GM18508 (cell line): Measurements from ENCODE around the gene EHBP1L1.

Experiments
- ATAC-seq: cut with Tn5 transposase; IDR thresholded peaks from one replicate; pipeline ENCODE4 v1.9.1; 2021; ENCODE audit warnings: moderate number of reproducible peaks; ENCODE audit not compliant: insufficient read depth, unreplicated experiment

Gene EHBP1L1

DNA sequence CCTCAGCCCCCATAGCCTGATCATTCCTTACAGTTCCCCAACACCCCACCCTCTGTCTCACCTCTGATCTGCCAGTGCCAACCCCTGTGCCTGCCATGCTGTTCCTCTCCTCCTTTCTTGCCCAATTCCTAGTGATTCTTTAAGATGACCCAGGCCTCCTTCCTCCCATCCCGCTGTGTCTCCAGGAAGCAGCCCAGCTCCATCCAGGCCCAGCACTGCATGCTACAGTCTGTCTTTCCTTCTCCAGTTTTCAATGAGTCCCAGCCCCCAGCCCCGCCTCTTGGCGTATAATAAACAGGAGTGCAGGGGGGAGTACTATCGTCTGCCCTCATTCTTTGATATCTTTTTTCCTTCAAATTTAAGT is 30.0 kb upstream of the EHBP1L1 start:
- ATAC-seq: no peak

DNA sequence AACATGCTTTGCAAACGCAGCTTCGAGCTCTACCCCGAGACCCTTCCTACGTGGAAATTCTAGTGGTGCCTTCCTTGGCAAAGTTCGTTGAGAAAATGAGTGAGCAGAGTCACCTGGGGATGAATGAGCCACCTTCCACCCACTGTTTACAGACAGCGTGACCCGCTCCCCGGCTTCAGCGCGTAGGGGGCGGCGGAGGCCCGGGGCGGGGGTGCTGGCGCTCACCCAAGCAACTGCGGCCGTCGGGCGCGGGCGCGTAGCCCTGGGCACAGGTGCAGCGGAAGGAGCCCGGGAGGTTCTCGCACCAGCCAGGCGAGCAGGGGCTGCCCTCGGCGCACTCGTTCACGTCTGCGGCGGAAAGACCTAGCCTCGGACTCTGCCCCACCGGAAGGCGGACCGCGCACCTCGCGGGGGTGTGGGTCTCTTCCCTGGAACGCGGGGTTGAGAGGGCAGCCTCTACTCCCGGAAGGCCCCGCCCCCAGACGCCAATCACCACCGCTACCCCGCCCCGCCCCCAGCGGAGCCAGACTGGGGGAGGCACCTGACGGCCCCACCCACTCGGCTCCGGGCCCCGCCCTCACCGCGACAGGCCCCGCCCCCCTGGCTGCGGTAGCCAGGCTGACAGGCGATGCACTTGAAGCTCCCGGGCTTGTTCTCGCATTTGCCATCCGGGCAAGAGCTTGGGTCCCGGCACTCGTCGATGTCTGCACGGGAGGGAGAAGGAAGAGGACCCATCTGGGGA is 29.5 kb upstream of the EHBP1L1 start:
- ATAC-seq: no peak

GRCh38 chr11:65547446-65548125 is 28.3 kb upstream of the EHBP1L1 start:
- ATAC-seq: no peak

DNA sequence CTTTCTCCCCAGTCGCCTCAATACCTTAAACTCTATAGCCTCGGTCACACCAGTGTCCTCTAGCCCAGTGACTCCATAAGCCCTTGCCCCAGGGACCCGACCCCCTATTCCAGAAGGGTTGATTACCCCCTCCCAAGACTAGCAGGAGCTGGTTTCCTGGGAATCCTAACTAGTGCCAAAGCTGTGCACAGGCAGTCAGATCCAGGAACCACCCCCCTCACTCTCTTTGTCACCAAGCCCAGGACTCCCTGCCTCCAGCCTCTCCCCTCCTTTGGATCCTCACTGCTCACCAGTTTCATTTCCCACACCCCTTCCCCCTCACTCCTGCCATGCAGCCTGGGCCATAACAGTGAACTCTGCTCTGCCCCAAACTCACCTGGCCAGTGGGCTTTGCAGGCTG is 27.5 kb upstream of the EHBP1L1 start:
- ATAC-seq: no peak

- no peak for ATAC-seq
These were observed 26.8 kb upstream of the EHBP1L1 start for GRCh38 chr11:65549096-65549495.

- no peak for ATAC-seq
These were observed 24.1 kb upstream of the EHBP1L1 start for GRCh38 chr11:65551572-65552387.

- ATAC-seq: no peak
These were observed 23.4 kb upstream of the EHBP1L1 start for GRCh38 chr11:65552388-65552951.

- no peak for ATAC-seq
These were observed 22.4 kb upstream of the EHBP1L1 start for GRCh38 chr11:65553301-65554001.

- ATAC-seq: no peak
These were observed 21.6 kb upstream of the EHBP1L1 start for GRCh38 chr11:65554057-65554818.

DNA sequence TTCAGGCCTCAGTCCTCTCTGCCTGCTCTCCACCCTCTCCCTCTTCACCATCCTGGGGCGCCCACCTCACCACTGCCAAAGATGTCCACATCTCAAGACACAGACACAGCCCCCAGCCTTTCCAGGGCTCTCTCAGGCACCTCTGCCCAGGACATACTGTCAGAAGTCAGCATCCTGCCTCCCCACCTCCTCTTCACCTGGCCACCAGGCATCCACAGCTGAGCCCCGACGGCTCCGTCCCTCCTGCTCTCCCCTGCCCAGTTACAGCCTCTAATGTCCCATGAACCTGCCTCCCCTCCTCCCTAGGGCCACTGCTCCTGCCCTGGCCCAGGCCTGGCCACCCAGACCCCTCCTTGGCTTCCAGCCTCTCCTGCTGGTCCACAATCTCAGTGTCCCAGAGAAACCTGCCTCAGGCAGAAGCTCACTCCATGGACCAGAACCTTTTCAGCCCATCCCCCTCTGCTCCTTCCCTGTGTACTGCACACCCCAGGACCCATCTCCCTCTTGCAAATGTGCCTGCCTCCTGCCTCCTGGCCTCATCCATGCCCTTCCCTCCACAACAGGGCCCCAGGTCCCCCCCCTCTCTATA is 20.9 kb upstream of the EHBP1L1 start:
- no peak for ATAC-seq

DNA sequence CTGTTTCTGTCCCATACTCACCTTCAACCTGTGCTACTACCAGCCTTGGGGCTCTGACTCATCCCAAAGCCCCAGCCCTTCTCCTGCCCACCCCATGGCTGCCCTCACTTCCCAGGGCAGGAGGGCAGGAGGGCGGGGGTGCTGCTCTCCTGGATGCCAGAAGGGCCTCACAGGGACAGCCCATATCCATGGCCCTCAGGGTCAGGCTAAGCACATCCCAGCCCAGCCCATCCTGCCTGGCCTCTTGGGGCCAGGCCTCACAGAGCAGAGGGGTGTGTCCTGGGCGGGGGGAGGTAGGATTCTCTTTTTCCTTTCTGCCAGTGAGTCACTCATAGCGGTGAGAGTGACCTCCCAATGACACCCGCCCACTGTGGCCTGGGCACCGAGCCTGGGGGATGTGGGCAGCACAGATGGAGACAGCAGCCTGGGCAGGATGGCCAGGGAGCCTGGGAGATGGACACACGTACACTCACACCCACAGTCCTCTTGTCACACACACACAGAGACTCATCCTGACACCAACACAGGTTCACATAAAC is 20.1 kb upstream of the EHBP1L1 start:
- no peak for ATAC-seq

GRCh38 chr11:65556470-65557279 is 19.2 kb upstream of the EHBP1L1 start:
- no peak for ATAC-seq

GRCh38 chr11:65557280-65558001 is 18.4 kb upstream of the EHBP1L1 start:
- ATAC-seq: no peak

DNA sequence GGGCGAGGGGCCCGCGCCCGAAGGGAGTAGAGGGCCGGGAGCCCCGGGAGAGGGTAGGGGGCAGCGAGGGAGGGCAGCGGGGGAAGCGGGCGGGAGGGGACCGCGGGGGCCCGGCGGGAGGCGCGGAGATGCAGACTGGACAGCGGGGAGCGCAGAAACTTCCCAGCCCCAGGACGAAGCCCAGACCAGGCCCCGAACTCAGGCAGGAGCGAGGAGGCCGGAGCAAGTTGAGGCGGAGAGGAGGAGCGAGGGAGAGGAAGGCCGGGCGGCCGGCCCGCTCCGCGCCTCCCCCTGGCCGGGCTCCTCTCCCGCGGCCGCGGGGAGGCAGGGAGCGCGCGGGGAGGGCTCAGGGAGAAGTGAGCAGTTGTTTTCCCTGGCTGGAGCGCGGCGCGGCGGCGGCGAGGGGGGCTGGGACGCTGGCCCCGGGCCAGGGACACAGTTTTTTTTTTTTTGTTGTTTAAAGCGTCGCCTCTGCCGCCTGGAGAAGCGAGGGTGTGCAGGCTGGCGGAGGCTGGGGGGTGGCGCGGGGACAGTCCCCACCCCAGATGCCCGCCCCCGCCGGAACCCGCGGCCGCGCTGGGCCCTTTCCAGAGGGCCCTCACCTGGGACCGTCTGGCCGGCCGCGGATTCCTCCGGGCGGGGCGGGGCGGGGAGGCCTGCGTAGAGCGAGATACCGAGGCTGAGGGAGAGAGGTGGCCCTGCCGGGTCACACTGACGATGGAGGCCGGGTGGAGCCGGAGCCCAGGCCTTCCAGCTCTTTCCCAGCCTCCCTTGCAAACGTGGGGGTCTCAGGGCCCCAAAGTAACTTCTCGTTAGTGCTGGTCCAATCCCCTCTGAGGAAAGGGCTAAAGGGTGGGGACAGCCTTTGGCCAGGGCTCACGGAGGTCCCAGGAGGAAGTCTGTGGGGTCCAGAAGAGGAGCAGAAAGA is 17.6 kb upstream of the EHBP1L1 start, which contains the start of gene LTBP3:
Gene LTBP3 (minus strand): TSS at position 358 of the 928 bp plus-strand sequence. CDS start 400 bp downstream, outside the sequence.
- no peak for ATAC-seq

DNA sequence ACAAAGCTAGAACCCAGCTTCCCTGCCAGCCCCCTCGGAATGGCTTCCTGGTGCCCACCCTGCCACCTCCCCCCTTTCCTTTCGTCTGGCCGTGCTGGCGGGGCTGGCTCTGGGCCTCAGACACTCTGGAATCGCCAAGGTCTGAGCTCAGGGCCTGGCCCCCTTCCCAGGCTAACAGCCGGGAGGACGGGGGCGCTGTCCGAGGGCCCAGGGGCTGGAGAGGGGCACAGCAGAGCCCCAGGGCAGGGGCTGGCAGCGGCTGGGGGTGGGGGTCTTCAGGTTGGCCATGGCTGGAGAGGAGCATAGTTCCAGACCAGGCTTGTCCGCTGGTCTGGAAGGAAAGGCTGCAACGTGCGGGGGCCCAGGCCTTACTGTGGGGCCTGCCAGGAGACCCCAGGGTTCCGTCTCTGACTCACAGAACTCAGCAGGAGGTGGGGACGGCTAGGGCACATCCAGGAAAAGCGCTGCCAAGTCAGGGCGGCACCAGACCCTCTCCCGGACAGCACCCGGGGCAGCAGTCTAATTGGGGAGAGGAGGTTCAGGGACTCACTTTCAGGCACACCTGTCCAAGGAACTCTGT is 16.8 kb upstream of the EHBP1L1 start:
- no peak for ATAC-seq

DNA sequence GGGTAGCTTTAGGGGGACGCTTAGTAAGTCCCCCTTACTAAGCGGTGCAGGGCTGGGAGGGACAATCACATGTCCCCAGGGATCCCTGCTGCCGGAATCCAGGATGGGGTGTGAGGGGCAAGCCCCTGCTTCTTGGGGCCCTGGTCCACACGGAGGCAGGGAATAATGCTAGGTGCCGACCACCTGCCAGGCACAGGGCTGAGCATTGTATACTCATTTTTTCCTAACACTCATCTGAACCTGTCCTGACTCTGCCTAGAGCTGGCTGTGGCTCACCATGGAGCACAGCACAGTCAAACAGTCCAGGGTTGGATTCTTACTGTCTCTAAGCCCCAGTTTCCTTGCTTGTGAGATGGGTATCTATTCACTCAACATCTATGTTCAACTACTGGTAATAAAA is 16.3 kb upstream of the EHBP1L1 start:
- ATAC-seq: no peak
